Renal cortex interstitium (tissue), 11 donors: ENCODE results near the gene AJAP1. TPM values are rescaled to one million over a fixed set of nuclear protein-coding genes. Genes with fewer than 3 reads are reported as not detected.

Source experiments
- DNase-seq, 11 donors: peaks; one replicate each; pipeline ENCODE4 v3.0.0-alpha.2; 2013; ENCODE audit warnings: low read depth in 9 of 11, low spot score in 4 of 11; ENCODE audit errors: extremely low read depth in 1 of 11
- polyA plus RNA-seq, 3 donors: library from polyadenylated mRNA; unstranded; fragments of 120-200 nt; gene quantifications; one replicate each; pipeline ENCODE4 v1.2.1, GENCODE V29; 2013; ENCODE audit not compliant: insufficient read length in 3 of 3

The AJAP1 gene
- polyA plus RNA-seq, 3 donors = 1.0 to 2.9 (median 1.4) TPM

DNA sequence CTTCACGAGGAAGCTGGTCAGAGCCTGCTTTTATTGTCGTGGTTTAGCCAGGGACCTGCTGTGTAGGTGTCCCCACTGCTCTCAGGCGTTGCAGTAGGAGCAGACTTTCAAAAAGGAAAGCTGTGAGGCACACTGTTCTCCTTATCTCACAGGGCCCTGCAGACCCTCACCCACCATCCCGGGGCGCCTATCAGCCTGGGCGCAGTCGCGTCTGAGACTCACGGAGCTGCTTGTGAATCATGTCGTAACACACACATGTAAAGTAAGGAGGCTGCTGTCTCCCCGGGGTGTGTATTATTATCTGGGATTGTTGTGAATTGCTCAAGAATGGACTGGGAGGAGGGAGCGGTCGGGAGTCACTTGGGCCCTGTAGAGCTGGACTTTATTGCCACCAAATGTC, 17.4 kb downstream of the AJAP1 start:
- DNase-seq = no peak

- DNase-seq = no peak
Observed at GRCh38 chr1:4673494-4673893, 19.1 kb downstream of the AJAP1 start.

DNA sequence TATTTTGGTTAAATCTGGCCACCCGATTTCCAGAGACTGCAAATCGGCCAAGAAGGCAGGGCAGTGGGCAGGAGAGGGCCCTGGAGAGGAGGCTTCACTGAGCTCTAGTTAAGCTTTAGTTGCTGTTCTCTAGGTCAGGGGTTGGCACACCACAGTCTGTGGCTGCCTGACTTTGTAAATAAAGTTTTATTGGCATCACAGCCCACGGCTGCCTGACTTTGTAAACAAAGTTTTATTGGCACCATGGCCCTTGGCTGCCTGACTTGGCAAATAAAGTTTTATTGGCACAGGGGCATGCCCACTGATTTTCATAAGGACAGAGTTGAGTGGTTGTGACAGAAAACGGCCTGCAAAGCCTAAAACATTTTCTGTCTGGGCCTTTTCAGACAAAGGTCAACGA, 19.7 kb downstream of the AJAP1 start:
- DNase-seq = no peak

DNA sequence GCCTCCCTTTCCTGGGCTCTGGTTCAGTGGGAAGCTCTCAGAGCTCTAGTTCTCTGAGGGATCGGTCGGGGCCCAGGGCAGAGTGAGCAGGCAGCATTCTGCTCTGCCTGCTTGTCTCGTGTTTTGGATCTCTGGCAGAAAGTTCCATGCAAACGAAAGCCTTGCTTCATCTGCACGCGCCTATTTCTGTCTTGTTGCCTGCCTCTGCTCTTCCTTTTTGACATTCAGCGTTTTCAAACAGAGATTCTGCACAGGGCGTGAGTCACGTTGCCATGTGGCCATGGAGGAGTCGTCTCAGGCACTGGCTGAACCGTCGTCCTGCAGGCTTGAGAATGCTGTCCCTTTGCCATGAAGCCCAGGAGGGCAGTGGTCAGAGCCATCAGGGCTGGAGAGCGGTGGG, 20.3 kb downstream of the AJAP1 start:
- no peak for DNase-seq

- DNase-seq = no peak
Observed at GRCh38 chr1:4675454-4676186, 21.2 kb downstream of the AJAP1 start.

DNA sequence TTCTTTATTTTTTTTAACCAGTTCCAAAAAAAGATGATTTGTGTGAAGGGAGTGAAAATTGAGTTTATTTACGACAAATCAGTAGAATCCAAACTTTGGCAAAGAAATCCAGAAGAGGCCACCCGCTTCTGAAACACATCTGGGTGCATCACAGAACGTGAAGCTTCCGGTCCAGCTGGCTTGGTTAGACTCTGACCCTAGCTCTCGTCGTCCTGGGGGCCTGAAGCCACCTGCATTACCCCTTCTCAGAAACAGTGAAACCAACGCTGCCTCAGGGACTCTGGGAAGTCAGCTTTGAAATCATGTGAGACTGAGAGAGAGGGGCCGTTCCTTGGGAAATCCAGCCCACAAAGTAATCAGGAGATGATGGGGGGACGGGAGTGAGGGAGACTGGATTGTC, 21.8 kb downstream of the AJAP1 start:
- no peak for DNase-seq

DNA sequence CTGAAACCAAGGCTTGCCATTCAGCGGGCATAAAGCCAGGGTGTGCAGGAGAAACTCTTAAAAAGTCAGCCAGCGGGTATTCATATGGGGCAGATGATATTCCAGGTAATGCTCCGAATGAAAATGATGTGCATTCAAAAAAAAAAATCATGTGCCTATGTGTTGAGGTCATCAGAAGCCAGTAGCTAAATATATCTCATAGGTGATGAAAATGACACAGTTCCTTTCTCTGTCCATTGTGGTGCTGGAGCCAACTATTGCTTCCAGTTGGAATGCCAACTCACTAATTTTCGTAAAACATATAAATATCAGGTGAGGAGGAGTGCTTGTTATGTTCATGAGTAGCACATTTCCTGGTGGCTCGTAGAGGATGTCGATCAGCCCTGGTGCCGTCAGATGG, 23.2 kb downstream of the AJAP1 start:
- no peak for DNase-seq

DNA sequence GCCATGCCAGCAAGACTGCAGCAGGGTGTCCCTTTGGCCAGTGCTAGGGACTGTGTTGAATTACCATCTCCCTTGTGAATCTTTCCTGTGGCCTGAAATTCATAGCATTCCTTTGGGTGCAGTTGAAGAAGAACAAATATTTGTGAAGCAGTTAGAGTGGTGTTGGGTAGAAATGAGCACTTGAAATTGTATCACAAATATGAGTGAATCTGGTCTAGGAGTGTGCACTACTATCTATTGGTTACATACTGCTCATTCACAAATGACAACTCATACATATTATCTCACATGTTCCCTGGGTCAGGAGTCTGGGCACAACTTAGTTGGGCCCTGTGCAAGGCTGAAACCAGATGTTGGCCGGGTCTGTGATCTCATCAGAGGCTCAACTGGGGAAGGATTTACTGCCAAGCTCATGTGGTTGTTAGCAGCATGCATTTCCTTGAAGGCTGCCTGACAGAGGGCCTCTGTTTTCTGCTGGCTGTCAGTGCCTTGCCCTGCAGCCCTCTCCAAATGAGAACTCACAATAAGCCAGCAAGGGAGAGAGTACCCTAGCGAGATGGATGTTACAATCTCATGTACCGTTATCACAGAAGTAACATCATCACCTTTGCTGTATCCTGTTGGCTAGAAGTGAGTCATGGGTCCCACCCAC, 23.8 kb downstream of the AJAP1 start:
- DNase-seq = no peak

DNA sequence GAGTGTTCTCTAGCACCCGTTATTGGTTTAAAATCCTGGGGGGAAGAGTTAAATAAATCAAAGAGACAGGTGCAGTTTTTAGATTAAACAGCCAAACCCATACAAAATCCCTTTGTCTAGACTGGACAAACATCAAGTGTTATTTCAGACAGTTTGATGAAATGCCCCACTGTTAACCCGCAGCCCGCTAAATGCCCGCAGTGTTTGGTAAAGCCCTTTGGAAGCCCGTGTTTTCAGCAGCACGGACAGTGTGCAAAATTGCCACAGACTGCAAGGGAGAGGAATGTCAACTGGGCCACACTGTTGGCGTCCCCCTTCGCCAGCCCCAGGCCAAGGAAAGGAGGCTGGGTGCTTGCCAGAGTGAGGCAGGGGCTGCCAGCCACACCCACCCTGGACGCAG, 26.6 kb downstream of the AJAP1 start:
- DNase-seq = no peak

- DNase-seq = no peak
Observed at GRCh38 chr1:4682607-4683220, 28.3 kb downstream of the AJAP1 start.

GRCh38 chr1:4684136-4684535, 29.7 kb downstream of the AJAP1 start:
- DNase-seq = no peak

GRCh38 chr1:4684864-4685522, 30.6 kb downstream of the AJAP1 start:
- DNase-seq = no peak

DNA sequence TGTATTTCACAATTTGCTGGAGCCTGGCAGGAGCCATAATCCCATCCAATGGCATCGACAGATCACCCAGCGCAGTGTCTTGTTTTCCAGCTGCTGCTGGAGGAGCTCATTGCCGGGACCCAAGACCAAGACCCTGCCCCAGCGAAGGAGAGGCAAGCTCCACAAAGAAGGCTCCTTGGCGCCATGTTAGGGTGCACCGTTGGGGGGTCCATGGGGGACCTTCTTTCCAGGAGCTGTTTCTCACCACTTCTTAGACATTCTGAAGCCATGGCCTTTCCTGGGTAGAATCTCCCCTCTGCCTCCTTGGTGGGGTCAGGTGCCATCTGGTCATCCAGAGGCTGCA, 31.1 kb downstream of the AJAP1 start:
- no peak for DNase-seq

DNA sequence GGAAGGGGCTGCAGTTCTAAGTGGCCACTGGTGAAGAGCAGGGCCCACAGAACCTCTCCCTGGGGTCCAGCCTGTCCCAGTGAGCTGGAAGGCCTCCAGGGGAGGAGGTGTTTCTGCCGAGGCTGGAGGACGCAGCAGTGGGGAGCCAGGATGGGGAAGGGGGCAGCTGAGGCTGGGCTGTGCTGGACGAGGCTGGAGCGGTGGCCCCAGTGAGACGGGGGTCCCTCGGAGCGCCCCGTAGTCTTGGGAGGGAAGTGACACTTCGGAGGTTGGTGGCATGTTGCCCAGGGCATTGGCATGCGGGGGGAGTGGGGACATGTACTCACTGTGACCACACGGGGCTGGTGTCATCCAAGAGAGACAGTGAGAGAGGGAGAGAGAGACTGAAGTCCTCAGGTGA, 33.5 kb downstream of the AJAP1 start:
- DNase-seq = no peak

GRCh38 chr1:4689271-4689935, 35.0 kb downstream of the AJAP1 start:
- no peak for DNase-seq

DNA sequence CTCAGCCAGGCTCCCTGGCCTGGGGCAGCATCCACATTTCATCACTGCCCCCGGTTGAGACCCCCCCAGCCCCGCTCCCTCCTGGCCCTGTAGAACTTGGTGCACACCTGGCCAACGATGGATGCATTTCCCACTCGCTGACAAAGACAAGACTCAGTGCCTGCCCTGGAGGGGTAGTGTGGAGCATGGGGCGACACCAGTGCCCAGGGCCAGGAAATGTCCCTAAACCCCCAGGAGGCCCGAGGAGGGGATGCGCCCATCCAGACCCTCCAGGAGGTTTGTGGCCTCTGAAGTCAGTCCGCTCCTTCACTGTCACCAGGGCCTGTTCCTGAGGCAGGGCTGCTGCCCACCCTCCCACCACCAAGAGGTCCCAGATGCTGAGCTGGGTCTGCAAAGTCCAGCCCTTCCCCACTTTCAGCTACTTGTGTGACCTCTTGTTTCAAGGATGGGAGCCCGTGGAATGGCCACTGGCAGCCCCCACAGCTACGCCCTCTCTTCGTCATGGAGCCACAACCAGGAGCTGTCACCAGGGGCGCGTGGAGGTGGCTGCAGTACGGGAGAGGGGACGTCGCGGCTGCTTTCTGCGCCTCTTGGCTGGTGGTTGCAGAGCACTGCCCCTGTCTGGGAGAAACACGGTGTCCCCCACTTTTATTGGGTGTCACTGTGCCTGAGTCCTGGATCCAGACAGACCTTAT, 35.7 kb downstream of the AJAP1 start:
- DNase-seq = no peak

GRCh38 chr1:4690951-4691675, 36.7 kb downstream of the AJAP1 start:
- no peak for DNase-seq

DNA sequence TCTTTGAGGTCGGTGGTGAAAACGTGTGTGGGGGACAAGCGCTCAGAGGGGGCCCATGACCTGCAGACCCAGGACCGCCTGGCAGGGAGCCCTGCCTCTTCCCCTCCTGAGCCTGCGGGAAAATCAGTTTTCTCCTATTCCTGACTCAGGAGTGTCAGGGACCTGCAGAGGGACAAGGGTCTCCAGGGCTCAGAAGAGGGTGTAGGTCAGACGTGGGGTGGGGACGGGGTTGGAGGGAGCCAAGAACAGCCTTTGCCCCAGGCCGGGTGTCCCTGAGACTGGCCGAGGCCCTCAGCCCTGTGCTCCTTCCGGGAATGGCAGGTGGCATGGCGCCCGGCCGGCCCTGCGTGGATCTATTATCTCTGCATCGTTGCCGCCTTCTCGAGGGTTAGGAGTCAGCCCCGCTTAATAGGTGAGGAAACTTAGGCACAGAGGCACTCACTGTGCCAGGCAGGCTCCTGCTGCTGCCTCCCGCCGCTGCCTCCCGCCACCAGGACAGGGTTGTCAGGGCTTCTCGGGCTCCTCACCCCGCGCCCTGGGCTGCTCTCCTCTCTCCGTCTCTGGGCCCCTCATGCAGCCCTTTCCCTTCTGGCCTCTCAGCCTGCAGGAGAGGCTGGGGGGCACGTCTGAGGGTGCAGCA, 37.5 kb downstream of the AJAP1 start:
- no peak for DNase-seq
